Activated CD8-positive, alpha-beta memory T cell treated with anti-CD3 and anti-CD28 coated beads, Interleukin-2, amount 10 ng/mL, durations not matched to agents 7 days and 5 days (primary cell): ENCODE data around the gene DOCK2. TPM values are rescaled to one million over a fixed set of nuclear protein-coding genes. Genes with fewer than 3 reads are reported as not detected.
A peak's percentile ranks its signal among the peaks of the same experiment; 100 is the strongest.
"Not testable (repeated sequence)": the region's sequence is repeated elsewhere in the genome, so short reads cannot be mapped to it uniquely, and the experiment has no call there.

Source experiments
- ATAC-seq: fragments of 150-1000 bp; cut with Tn5 transposase; one replicate; pipeline ENCODE4 v1.10.0; 2021; ENCODE audit warnings: moderate library complexity
- CTCF ChIA-PET: fragments of 350-600 bp; sonication (Branson Sonifier 250); formaldehyde crosslinking; loops from one replicate; lab custom pipeline; 2021; ENCODE audit warnings: antibody characterized with exemption; lab: Charles Lee
- DNase-seq: peaks from one replicate; pipeline ENCODE4 v3.0.0-alpha.2; 2020
- H3K27ac Mint-ChIP-seq: one replicate; pipeline ENCODE4 v1.8.0; 2021; ENCODE audit warnings: mild to moderate bottlenecking, mixed read lengths
- H3K27me3 Mint-ChIP-seq: one replicate; pipeline ENCODE4 v1.8.0; 2021; ENCODE audit warnings: mixed read lengths
- H3K36me3 Mint-ChIP-seq: one replicate; pipeline ENCODE4 v1.8.0; 2021; ENCODE audit warnings: mild to moderate bottlenecking, mixed read lengths
- H3K4me1 Mint-ChIP-seq: one replicate; pipeline ENCODE4 v1.8.0; 2021; ENCODE audit warnings: mixed read lengths
- H3K4me3 Mint-ChIP-seq: one replicate; pipeline ENCODE4 v1.8.0; 2021; ENCODE audit warnings: mild to moderate bottlenecking, moderate library complexity, mixed read lengths
- H3K9me3 Mint-ChIP-seq: one replicate; pipeline ENCODE4 v1.8.0; 2022; ENCODE audit warnings: low read depth, mixed read lengths
- total RNA-seq, 2 experiments: library from RNA; stranded (reverse); gene quantifications; one replicate each; pipeline ENCODE4 v1.2.3, GENCODE V29; 2021

DOCK2 gene
- total RNA-seq = 100 to 1,000 TPM; 271 to 321 TPM

DNA sequence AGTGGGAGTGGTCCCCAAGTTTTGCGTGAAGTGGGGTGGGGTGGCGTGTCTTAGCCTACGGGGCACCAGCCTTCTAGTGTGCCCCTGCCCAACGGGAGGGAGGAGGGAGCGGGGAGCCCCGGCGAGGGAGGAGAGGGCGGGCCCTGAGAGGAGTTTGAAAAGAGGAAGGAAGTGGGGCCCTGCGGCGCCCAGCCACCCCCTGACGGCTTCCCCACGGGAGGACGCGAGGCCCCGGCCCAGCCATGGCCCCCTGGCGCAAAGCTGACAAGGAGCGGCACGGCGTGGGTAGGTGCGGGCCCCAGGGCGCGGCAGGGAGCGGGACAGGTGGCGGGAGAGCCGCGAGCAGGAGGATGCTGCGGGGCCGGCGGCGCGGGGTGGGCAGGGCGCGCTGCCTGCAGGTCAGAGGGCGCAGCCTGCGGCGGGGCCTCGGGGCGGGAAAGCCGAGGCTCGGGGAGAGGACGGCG, at the start of gene DOCK2:
TSS of gene DOCK2 (plus strand) at position 191 of the 464 bp plus-strand sequence. CDS start at position 243, 52 bp downstream.
- CTCF ChIA-PET = interaction anchor here (1.0 to 1.7 kb wide), 6 partner anchors 9 to 56 kb away, joined by 3 to 10 read pairs (median 4); partner anchors contain the start of gene SPDL1
- peak within 1 kb of the TSS; percentile 87 for H3K4me3 Mint-ChIP-seq
- peaks cover 6% of the 10 kb centered on the region for H3K27me3 Mint-ChIP-seq
- DNase-seq = peak; percentile 88
- H3K36me3 Mint-ChIP-seq = peaks cover 47% of the 10 kb centered on the region
- peaks cover 53% of the 10 kb centered on the region for H3K4me1 Mint-ChIP-seq
- ATAC-seq = peak; percentile 85
- peaks cover 8% of the 10 kb centered on the region for H3K9me3 Mint-ChIP-seq
- H3K27ac Mint-ChIP-seq = peak within 1 kb of the TSS; percentile 94

DNA sequence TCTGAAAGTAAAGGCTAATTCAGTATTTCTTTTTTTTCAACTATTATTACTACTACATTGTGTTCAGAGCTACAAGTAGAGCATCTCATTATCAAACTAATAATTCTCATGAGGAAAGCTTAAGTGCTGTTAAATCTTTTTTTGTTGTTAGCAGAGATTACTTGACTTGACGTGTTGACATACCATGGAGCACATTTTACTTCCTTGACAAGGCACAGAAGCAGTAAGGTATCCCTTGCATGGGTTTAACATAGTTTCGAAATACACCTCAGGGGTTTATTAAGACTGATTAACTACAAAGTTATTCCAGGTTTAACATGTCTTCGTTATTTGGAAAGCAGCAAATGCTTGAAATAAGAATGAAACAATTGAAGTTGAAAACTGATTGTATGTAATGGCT, 46.5 kb upstream of the DOCK2 start:
- peaks cover 17% of the 10 kb centered on the region for H3K4me1 Mint-ChIP-seq
- peaks cover 60% of the 10 kb centered on the region for H3K36me3 Mint-ChIP-seq
- H3K4me3 Mint-ChIP-seq = no peak overlapping the region
- CTCF ChIA-PET = no interaction called here
- no peak for ATAC-seq
- H3K9me3 Mint-ChIP-seq = no peaks in the 10 kb centered on the region
- no peaks in the 10 kb centered on the region for H3K27me3 Mint-ChIP-seq
- H3K27ac Mint-ChIP-seq = no peak overlapping the region
- no peak for DNase-seq

- CTCF ChIA-PET = interaction anchor here (0.7 to 1.1 kb wide), 2 partner anchors 8 to 11 kb away, joined by 3 read pairs; no protein-coding TSS in a partner anchor
- H3K27ac Mint-ChIP-seq = no peak overlapping the region
- no peak overlapping the region for H3K4me3 Mint-ChIP-seq
- DNase-seq (no peak), ATAC-seq (no peak)
- H3K36me3 Mint-ChIP-seq = peaks cover 56% of the 10 kb centered on the region
- H3K27me3 Mint-ChIP-seq = no peaks in the 10 kb centered on the region
- H3K9me3 Mint-ChIP-seq = no peaks in the 10 kb centered on the region
- H3K4me1 Mint-ChIP-seq = peaks cover 7% of the 10 kb centered on the region
Observed at GRCh38 chr5:169591636-169592035, 45.4 kb upstream of the DOCK2 start.

GRCh38 chr5:169592937-169593650, 44.0 kb upstream of the DOCK2 start:
- no peak overlapping the region for H3K4me3 Mint-ChIP-seq
- DNase-seq (no peak), ATAC-seq (no peak)
- H3K27ac Mint-ChIP-seq = no peak overlapping the region
- no peaks in the 10 kb centered on the region for H3K27me3 Mint-ChIP-seq
- peaks cover 66% of the 10 kb centered on the region for H3K36me3 Mint-ChIP-seq
- no peaks in the 10 kb centered on the region for H3K9me3 Mint-ChIP-seq
- peaks cover 2% of the 10 kb centered on the region for H3K4me1 Mint-ChIP-seq
- CTCF ChIA-PET = interaction anchor here (1.3 to 2.2 kb wide), 2 partner anchors 12 kb away, joined by 3 to 6 read pairs; no protein-coding TSS in a partner anchor

DNA sequence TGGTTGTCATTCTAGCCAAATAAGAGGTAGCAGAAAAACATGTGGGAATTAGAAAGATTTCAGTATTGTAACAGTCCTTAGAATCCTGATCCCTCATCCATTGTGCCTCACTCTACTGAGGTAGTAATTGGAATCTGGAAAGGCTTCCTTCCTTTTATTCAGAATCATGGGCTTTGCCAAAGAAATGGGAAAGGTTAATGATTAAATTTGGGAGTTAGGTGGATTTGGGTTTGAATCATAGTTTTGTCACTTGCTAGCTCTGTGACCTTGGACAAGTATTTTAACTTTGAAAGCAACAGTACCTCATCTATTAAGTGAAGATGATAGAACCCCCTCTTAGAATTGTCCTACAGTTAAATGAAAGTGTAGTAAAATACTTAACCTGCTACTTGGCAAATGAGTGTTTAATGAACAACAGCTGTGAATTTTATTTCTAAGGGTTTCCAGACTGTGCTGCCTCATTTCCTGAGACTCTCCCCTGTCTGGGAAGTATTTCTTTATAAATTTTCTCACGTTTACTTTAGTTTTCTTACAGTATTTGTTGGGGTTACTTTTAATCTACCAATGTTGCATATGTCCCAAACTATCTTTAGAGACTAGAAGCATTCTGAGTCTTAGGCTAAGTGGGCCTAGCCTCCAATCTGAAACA, 41.8 kb upstream of the DOCK2 start:
- Mint-ChIP-seq H3K9me3 (no peaks in the 10 kb centered on the region), H3K27me3 (no peaks in the 10 kb centered on the region), H3K4me3 (no peak overlapping the region), H3K4me1 (no peaks in the 10 kb centered on the region), H3K36me3 (peaks cover 62% of the 10 kb centered on the region), H3K27ac (no peak overlapping the region)
- DNase-seq = no peak
- no peak for ATAC-seq
- CTCF ChIA-PET = interaction anchor here (2.2 kb wide), 1 partner anchor 14 kb away, joined by 6 read pairs; no protein-coding TSS in a partner anchor

- Mint-ChIP-seq H3K4me1 (no peaks in the 10 kb centered on the region), H3K36me3 (peaks cover 59% of the 10 kb centered on the region), H3K27me3 (no peaks in the 10 kb centered on the region), H3K9me3 (no peaks in the 10 kb centered on the region), H3K27ac (no peak overlapping the region), H3K4me3 (no peak overlapping the region)
- CTCF ChIA-PET = no interaction called here
- ATAC-seq (no peak), DNase-seq (no peak)
Observed at GRCh38 chr5:169599451-169599850, 37.6 kb upstream of the DOCK2 start.

DNA sequence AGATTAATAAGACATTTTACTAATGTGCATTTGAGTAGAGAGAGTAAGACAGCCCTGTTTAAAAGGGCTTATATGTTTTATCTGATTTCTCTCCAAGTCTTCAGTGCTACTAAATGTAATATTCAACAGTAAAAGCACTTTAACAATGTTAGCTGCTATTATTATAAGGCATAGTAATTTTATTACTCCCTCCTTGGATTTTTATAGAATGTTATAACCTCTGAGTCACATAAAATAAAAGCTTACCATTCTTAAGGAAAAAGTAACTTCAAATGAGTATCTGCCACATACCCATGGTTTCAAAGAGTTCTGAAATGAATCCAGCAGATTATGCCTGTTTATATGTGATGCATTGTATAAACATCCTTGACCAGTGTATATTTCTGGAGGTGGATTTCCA, 34.5 kb upstream of the DOCK2 start:
- H3K27me3 Mint-ChIP-seq = peaks cover 4% of the 10 kb centered on the region
- no peaks in the 10 kb centered on the region for H3K4me1 Mint-ChIP-seq
- peaks cover 55% of the 10 kb centered on the region for H3K36me3 Mint-ChIP-seq
- H3K4me3 Mint-ChIP-seq = no peak overlapping the region
- H3K9me3 Mint-ChIP-seq = no peaks in the 10 kb centered on the region
- DNase-seq (no peak), ATAC-seq (no peak)
- H3K27ac Mint-ChIP-seq = no peak overlapping the region
- CTCF ChIA-PET = no interaction called here

DNA sequence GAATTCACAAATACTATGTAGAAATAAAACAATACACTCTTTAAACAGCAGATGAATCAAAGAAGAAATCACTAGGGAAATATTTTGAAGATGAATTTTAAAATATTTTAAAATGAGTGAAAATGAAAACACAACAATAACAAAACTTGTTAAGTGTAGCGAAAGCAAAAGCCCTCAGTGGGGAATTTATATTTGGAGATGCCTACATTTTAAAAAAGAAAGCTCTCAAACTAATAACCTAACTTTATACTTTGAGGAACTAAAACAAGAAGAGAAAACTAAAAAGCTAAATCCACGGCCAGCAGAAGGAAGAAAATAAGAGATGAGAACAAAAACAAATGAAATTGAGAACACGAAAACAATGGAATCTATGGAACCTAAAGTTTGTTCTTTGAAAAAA, 30.8 kb upstream of the DOCK2 start:
- CTCF ChIA-PET = no interaction called here
- Mint-ChIP-seq H3K9me3 (no peaks in the 10 kb centered on the region), H3K4me1 (no peaks in the 10 kb centered on the region), H3K27ac (no peak overlapping the region), H3K36me3 (peaks cover 34% of the 10 kb centered on the region), H3K27me3 (peaks cover 24% of the 10 kb centered on the region), H3K4me3 (no peak overlapping the region)
- ATAC-seq (no peak), DNase-seq (no peak)

GRCh38 chr5:169607882-169608281, 29.2 kb upstream of the DOCK2 start:
- Mint-ChIP-seq H3K27ac (no peak overlapping the region), H3K4me3 (no peak overlapping the region), H3K36me3 (peaks cover 25% of the 10 kb centered on the region), H3K4me1 (no peaks in the 10 kb centered on the region), H3K27me3 (peaks cover 38% of the 10 kb centered on the region), H3K9me3 (peaks cover under 1% of the 10 kb centered on the region)
- no peak for ATAC-seq
- CTCF ChIA-PET = interaction anchor here (0.7 kb wide), 1 partner anchor 24 kb away, joined by 3 read pairs; no protein-coding TSS in a partner anchor
- no peak for DNase-seq

DNA sequence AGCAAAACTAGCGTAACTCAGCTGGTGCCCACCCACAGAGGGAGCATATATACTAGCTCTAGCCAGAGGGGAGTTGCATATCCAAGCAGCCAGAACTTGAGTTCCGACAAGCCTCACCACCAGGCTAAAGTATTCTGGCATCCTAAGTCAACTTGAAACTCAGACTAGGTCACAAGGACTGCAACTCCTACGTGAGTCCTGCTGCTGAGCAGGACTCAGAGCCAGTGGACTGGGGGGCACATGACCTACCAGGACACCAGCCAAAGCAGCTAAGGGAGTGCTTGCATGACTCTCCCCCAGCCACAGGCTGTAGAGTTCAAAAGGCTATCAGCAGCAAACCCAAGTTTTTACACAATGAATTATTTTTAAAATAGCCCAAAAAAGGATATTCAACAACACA, 27.4 kb upstream of the DOCK2 start:
- Mint-ChIP-seq H3K27me3 (peaks cover 43% of the 10 kb centered on the region), H3K4me3 (no peak overlapping the region), H3K9me3 (peaks cover 2% of the 10 kb centered on the region), H3K4me1 (no peaks in the 10 kb centered on the region), H3K36me3 (peaks cover 16% of the 10 kb centered on the region), H3K27ac (no peak overlapping the region)
- ATAC-seq (no peak), DNase-seq (no peak)
- CTCF ChIA-PET = no interaction called here

- Mint-ChIP-seq H3K4me1 (no peaks in the 10 kb centered on the region), H3K4me3 (no peak overlapping the region)
- CTCF ChIA-PET = no interaction called here
Observed at GRCh38 chr5:169610606-169611005, 26.5 kb upstream of the DOCK2 start.

DNA sequence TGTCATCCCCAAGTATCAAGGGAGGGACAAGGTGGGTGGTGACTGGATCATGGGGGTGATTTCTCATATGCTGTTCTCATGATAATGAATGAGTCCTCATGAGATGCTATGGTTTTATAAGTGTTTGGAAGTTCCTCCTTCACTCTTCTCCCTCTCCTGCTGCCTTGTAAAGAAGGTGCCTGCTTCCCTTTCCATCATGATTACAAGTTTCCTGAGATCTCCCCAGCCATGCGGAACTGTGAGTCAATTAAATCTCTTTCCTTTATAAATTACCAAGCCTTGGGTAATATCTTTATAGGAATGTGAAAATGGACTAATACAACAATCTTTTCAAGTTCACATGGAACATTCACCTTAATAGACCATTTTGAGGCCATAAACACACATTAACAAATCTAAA, 21.5 kb upstream of the DOCK2 start:
- CTCF ChIA-PET = no interaction called here
- H3K27me3 Mint-ChIP-seq = peaks cover 56% of the 10 kb centered on the region
- ATAC-seq (no peak), DNase-seq (no peak)
- no peak overlapping the region for H3K27ac Mint-ChIP-seq
- peaks cover 2% of the 10 kb centered on the region for H3K36me3 Mint-ChIP-seq
- no peak overlapping the region for H3K4me3 Mint-ChIP-seq
- H3K4me1 Mint-ChIP-seq = no peaks in the 10 kb centered on the region
- peaks cover 2% of the 10 kb centered on the region for H3K9me3 Mint-ChIP-seq

More at GRCh38 chr5:169610606-169611005, 26.5 kb upstream of the DOCK2 start:
- peaks cover 47% of the 10 kb centered on the region for H3K27me3 Mint-ChIP-seq
- DNase-seq = no peak
- peaks cover 2% of the 10 kb centered on the region for H3K9me3 Mint-ChIP-seq
- no peak for ATAC-seq
- no peak overlapping the region for H3K27ac Mint-ChIP-seq
- peaks cover 9% of the 10 kb centered on the region for H3K36me3 Mint-ChIP-seq

DNA sequence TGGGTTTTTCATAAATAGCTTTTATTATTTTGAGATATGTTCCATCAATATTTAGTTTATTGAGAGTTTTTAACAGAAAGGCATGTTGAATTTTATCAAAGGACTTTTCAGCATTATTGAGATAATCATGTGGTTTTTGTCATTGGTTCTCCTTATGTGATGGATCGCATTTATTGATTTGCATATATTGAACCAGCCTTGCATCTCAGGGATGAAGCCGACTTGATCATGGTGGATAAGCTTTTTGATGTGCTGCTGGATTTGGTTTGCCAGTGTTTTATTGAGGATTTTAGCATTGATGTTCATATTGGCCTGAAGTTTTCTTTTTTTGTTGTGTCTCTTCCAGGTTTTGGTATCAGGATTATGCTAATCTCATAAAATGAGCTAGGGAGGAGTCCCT, 12.8 kb upstream of the DOCK2 start:
- H3K27ac Mint-ChIP-seq, ATAC-seq, H3K36me3 Mint-ChIP-seq, H3K9me3 Mint-ChIP-seq, H3K4me1 Mint-ChIP-seq, CTCF ChIA-PET, H3K4me3 Mint-ChIP-seq, DNase-seq: not testable (repeated sequence)
- H3K27me3 Mint-ChIP-seq = peaks cover 32% of the 10 kb centered on the region
